ENCODE data around the gene TSPYL1.

The TSPYL1 gene

GRCh38 chr6:116256694-116257093 lies 23.0 kb downstream of the TSPYL1 start:
- DNase-seq = no peak

DNA sequence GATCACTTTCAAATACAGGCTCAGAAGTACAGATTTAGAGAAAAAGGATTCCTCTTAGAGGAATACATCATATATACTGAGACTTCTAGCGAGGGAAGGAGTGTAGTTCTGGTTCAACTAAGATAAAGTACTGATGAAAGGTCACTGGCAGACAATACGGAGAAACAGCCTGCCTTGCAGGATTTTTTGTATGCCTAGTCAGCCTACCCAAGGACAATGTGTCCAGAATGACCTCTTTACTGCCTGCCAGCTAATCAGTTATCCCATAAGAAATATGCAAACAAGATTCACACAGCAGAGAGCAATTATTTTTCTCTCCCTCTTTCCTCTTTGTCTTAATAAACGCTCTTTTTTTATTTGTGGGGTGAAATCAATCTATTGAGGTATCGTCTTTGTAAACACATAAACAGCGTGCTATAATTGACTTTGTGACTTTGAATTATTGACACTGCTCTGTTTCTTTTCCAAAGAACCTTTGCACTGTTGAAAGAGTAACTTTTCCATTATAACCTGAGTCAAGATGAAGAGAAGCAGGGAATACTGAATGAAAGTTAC lies 24.4 kb downstream of the TSPYL1 start:
- no peak for DNase-seq

GRCh38 chr6:116254297-116255056 lies 25.3 kb downstream of the TSPYL1 start:
- DNase-seq = no peak

DNA sequence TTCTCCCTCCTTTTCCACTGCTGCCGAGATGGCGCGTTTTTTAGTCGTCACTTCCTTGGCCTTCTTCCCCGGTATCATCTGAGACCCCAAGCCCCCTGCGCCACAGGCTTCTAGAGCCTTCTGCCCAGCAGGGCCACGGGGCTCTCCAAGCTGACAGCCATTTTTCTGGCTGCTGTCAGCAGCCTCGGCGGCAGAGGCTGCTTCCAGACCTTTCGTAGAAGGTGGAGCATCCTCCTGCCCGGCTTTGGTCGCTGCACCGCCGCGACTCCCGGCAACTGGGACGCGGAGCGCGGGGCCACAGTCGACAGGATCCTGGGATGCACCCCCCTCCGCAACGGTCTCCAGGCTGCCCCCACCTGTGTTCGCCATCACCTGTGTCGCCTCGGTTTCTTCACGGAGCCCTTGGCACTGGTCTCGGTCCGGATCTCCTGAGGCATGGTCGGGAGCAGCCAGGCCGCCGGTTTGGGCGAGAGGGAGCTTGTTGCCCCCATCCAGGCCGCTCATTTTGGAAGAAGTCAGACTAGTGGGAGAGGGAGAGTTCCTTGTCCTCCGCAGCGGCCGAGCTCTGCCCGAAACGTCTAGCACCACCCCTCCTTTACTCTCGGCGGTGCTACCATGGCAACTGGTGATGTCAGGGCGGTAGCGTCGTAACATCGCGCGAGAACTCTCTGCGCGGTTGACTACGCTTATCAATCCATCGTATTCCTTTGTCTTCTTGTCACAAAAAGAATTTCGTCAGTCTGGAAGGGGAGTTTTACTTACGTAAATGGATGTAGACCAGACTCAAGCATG lies 26.0 kb downstream of the TSPYL1 start, which contains the start of gene TSPYL4:
TSPYL4 (minus strand) TSS at position 571 of the 792 bp plus-strand sequence; CDS start at position 504, 67 bp downstream.
- DNase-seq = peak; percentile 96

- no peak for DNase-seq
These were observed 26.6 kb downstream of the TSPYL1 start for GRCh38 chr6:116253188-116253504.

- peak; percentile 29 for DNase-seq
These were observed 28.0 kb downstream of the TSPYL1 start for GRCh38 chr6:116251568-116252384.

DNA sequence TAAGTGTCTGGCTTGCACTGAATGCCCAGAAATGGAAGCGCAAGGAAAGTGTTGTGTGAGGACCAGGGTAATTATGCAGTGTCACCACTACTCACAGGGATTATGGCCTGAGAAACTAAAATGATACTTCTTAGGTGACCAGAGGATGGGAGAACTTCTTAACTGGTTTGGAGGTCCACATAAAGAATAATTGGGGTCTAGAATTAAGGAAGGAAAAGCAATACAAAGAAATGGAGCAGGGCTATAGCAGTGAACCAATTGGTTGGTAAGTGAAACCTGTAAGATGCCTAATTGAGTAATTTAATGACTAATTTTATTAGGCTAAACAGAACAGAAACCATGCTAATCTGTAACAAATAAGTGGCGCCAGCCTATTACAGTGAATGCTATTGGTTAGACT lies 31.2 kb downstream of the TSPYL1 start:
- peak; percentile 4 for DNase-seq

- DNase-seq = peak; percentile 16
These were observed 32.4 kb downstream of the TSPYL1 start for GRCh38 chr6:116247285-116247684.

GRCh38 chr6:116246089-116246488 lies 33.6 kb downstream of the TSPYL1 start:
- no peak for DNase-seq

DNA sequence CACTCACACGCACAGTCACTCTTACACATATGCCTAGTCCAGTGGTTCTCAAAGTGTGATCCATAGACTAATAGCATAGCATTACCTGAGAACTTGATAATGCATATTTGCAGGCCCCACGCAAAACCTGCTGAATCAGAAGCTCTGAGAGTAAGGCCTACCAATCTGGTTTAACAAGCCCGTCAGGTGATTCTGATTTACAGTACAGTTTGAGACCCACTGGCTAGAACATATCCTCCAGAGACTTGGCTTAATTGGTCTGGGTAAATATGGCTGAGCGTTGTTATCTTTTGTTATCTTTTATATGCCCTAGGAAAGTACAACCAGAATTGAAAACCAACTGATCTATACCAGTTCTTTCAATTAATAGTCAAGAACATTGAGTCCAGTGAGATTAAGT lies 35.4 kb downstream of the TSPYL1 start:
- DNase-seq = no peak

DNA sequence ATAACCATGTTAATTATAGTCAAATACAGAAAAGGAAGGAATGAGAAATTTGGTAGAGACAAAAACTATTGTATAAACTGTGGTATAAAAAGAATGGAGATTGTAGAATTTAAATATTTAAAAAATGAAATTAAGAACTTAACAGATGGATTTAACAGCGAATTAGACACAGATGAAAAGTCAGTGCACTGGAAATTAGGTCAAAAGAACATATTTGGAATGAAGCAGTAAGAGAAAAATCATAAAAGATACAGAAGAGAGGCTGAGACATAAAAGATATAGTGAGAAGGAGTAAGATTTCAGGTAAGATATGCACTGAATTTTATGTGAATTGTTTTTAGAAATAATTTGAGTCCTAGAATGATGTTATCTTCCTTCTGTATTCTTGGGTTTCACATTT lies 39.9 kb downstream of the TSPYL1 start:
- DNase-seq = no peak

- DNase-seq = no peak
These were observed 40.5 kb downstream of the TSPYL1 start for GRCh38 chr6:116239256-116239655.

GRCh38 chr6:116238083-116238482 lies 41.6 kb downstream of the TSPYL1 start:
- DNase-seq = no peak

GRCh38 chr6:116234689-116235088 lies 45.0 kb downstream of the TSPYL1 start:
- DNase-seq = no peak

DNA sequence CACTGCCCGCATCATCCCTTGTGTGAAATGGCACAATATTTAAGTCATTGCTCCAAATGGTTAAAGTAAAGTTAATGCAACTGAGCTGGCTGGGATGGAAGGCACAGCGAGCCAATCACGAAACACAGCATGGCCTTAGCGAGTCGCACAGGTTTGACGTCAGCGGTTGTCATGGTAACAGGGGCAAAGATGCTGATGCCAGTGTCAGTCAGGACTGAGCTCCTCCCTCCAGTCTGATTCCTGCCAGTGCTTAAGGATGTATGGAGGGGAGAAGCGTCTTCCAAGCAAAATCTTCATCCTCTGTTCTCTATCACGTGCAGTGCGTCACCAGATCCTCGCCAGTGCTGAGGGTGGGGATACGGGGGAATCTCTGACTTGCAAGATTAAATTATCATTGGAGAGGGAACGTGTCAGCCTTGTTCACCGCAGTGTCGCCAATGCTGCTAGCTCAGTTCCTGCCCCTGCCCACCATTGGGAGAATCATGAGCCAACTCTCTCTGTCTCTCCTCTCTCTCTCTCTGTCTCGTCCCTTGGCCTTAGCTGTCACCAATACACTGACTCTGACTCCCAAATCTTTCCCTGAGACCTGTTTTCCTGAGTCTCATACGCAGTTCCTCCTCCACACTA lies 50.3 kb downstream of the TSPYL1 start:
- no peak for DNase-seq
